Left lung (tissue), 10 donors: Measurements from ENCODE around the gene DBN1. TPM values are rescaled to one million over a fixed set of nuclear protein-coding genes. Genes with fewer than 3 reads are reported as not detected.

Experiments used
- ATAC-seq: fragments of 200-7000 bp; cut with Tn5 transposase; one replicate; pipeline ENCODE4 v1.9.1; 2020; ENCODE audit warnings: moderate library complexity
- DNase-seq, 4 donors: peaks; one replicate each; pipeline ENCODE4 v3.0.0-alpha.2; 2013 to 2020
- H3K27ac ChIP-seq, 2 donors: fragments of 200-600 bp; sonication (generic) in 1 of 2; one replicate each; pipeline versions ENCODE4 v1.5.0 to v1.8.0; 2020 to 2021
- H3K27me3 ChIP-seq, 2 donors: fragments of 200-600 bp; sonication (generic) in 1 of 2; one replicate each; pipeline versions ENCODE4 v1.5.0 to v1.8.0; 2020 to 2021
- H3K36me3 ChIP-seq, 2 donors: fragments of 200-600 bp; sonication (generic) in 1 of 2; one replicate each; pipeline versions ENCODE4 v1.5.0 to v1.8.0; 2020 to 2021
- H3K4me1 ChIP-seq, 2 donors: fragments of 200-600 bp; one replicate each; pipeline ENCODE4 v1.8.0; 2021
- H3K4me3 ChIP-seq, 2 donors: fragments of 200-600 bp; sonication (generic) in 1 of 2; one replicate each; pipeline versions ENCODE4 v1.5.0 to v1.8.0; 2020 to 2021; ENCODE audit warnings: mild to moderate bottlenecking in 1 of 2
- H3K9me3 ChIP-seq, 2 donors: fragments of 200-600 bp; sonication (generic) in 1 of 2; one replicate each; pipeline versions ENCODE4 v1.5.0 to v1.8.0; 2020 to 2021
- CTCF ChIP-seq, 2 donors: fragments of 200-600 bp; sonication (generic) in 1 of 2; IDR thresholded peaks; one replicate each; pipeline versions ENCODE4 v1.5.0 to v1.8.0; 2021; ENCODE audit warnings: antibody characterized with exemption in 2 of 2
- intact Hi-C, 2 donors: fragments of 100-400 bp; cut with DNase I; formaldehyde crosslinking; loops; one replicate each; pipeline versions ENCODE4 v1.11.2 to v1.14.2; 2022
- polyA plus RNA-seq, 6 donors: library from polyadenylated mRNA; unstranded; fragments of 120-200 nt; gene quantifications; one replicate each; pipeline ENCODE4 v1.2.1, GENCODE V29; 2013; ENCODE audit not compliant: insufficient read length in 6 of 6
- total RNA-seq, 2 donors: library from RNA; stranded (reverse); fragmentation: NEBNext Ultra II Directional; extraction: Animal tissue kit (Norgen Biotek cat#: 25700); gene quantifications; one replicate each; pipeline ENCODE4 v1.2.1, GENCODE V29; 2021
- donor health status: DM: no; HTN: yes; CAD: no.
- donor health status: DM: no; HTN: no; CAD: no.

The DBN1 gene
- total and polyA plus RNA-seq, 8 donors: 43.2 to 207 (median 148) TPM

GRCh38 chr5:177456591-177456964 is 16.9 kb downstream of the DBN1 start:
- peaks cover 0 to 27% of the 10 kb centered on the region in 2 donors for H3K36me3 ChIP-seq
- no peaks in the 10 kb centered on the region for H3K9me3 ChIP-seq
- DNase-seq: no peak
- H3K4me1 ChIP-seq: peaks cover 8 to 50% of the 10 kb centered on the region in 2 donors
- no peak for TF ChIP-seq CTCF (IDR thresholded peaks at IDR 0.05)
- intact Hi-C loops: loop anchor here (10.0 kb wide), 2 partner anchors 62 to 132 kb away; no protein-coding TSS in a partner anchor
- peaks cover 0 to 32% of the 10 kb centered on the region in 2 donors for H3K27me3 ChIP-seq
- H3K27ac ChIP-seq: no peak overlapping the region
- no peak for ATAC-seq
- H3K4me3 ChIP-seq: peak overlapping the region in 1 of 2 donors; percentile 64

GRCh38 chr5:177455661-177456590 is 17.5 kb downstream of the DBN1 start:
- Histone ChIP-seq H3K36me3 (peaks cover 0 to 27% of the 10 kb centered on the region in 2 donors), H3K4me1 (peaks cover 8 to 46% of the 10 kb centered on the region in 2 donors), H3K9me3 (no peaks in the 10 kb centered on the region), H3K4me3 (peak overlapping the region; percentile 43 to 64), H3K27me3 (peaks cover 0 to 34% of the 10 kb centered on the region in 2 donors), H3K27ac (peak overlapping the region; percentile 72 to 80)
- peak; percentile 82 to 97 (median 92) for DNase-seq
- intact Hi-C loops: loop anchor here (10.0 kb wide), 2 partner anchors 61 to 131 kb away; no protein-coding TSS in a partner anchor
- TF ChIP-seq CTCF (IDR thresholded peaks at IDR 0.05): peak; percentile 93 to 95
- ATAC-seq: peak; percentile 76

GRCh38 chr5:177455036-177455660 is 18.3 kb downstream of the DBN1 start:
- H3K4me3 ChIP-seq: peak overlapping the region; percentile 43 to 64
- H3K27me3 ChIP-seq: peaks cover 0 to 42% of the 10 kb centered on the region in 2 donors
- peak; percentile 61 to 71 for TF ChIP-seq CTCF (IDR thresholded peaks at IDR 0.05)
- peak overlapping the region; percentile 72 to 80 for H3K27ac ChIP-seq
- intact Hi-C loops: loop anchor here (10.0 kb wide), 2 partner anchors 60 to 130 kb away; no protein-coding TSS in a partner anchor
- peak; percentile 70 for ATAC-seq
- no peaks in the 10 kb centered on the region for H3K9me3 ChIP-seq
- peaks cover 0 to 24% of the 10 kb centered on the region in 2 donors for H3K36me3 ChIP-seq
- peaks cover 8 to 46% of the 10 kb centered on the region in 2 donors for H3K4me1 ChIP-seq
- peak; percentile 64 to 94 (median 82) for DNase-seq

- Histone ChIP-seq H3K27ac (peak overlapping the region; percentile 72 to 80), H3K9me3 (no peaks in the 10 kb centered on the region), H3K27me3 (peaks cover 0 to 48% of the 10 kb centered on the region in 2 donors), H3K36me3 (peaks cover 0 to 18% of the 10 kb centered on the region in 2 donors), H3K4me1 (peaks cover 8 to 46% of the 10 kb centered on the region in 2 donors), H3K4me3 (peak overlapping the region; percentile 43 to 64)
- DNase-seq (peak; percentile 86 to 98 (median 92)), ATAC-seq (peak; percentile 78)
- peak; percentile 87 to 98 for TF ChIP-seq CTCF (IDR thresholded peaks at IDR 0.05)
- intact Hi-C loops: loop anchor here (5.0 to 10.0 kb wide), 3 partner anchors 60 to 130 kb away; no protein-coding TSS in a partner anchor
These were observed 18.9 kb downstream of the DBN1 start for GRCh38 chr5:177454397-177455035.
